B cell (primary cell): ENCODE results near the gene RASGRP3. TPM values are rescaled to one million over a fixed set of nuclear protein-coding genes. Genes with fewer than 3 reads are reported as not detected.

Experiments used
- ATAC-seq: fragments of 200-7000 bp; cut with Tn5 transposase; one replicate; pipeline ENCODE4 v1.10.0; 2021; ENCODE audit warnings: low read depth, mild to moderate bottlenecking, moderate number of reproducible peaks, moderate library complexity
- CTCF ChIA-PET: fragments of 350-600 bp; sonication (Branson Sonifier 250); formaldehyde crosslinking; loops from one replicate; lab custom pipeline; 2021; ENCODE audit warnings: antibody characterized with exemption, inconsistent platforms; lab: Charles Lee
- POLR2A ChIA-PET: fragments of 350-600 bp; sonication (Branson Sonifier 250); formaldehyde crosslinking; loops from one replicate; lab custom pipeline; 2021; ENCODE audit warnings: antibody characterized with exemption; lab: Charles Lee
- DNase-seq: peaks from one replicate; pipeline ENCODE4 v3.0.0; 2013
- H2AFZ ChIP-seq: 2 replicates; pipeline ENCODE4 v1.6.1; 2012; ENCODE audit warnings: mild to moderate bottlenecking, low read depth, low read length; ENCODE audit not compliant: insufficient read depth, poor library complexity, severe bottlenecking
- H3K27ac ChIP-seq, 2 donors: 1 replicate in 1 of 2; 2 replicates in 1 of 2; pipeline ENCODE4 v1.5.1; 2012 to 2013; ENCODE audit warnings: low read length in 2 of 2, mild to moderate bottlenecking in 2 of 2, moderate library complexity in 1 of 2
- H3K27me3 ChIP-seq, 4 experiments: fragments of 200-600 bp in 1 of 4; sonication (generic) in 1 of 4; replicated peaks in 1 of 4; 1 replicate in 2 of 4; 2 replicates in 2 of 4; pipeline versions ENCODE4 v1.6.1 to v1.7.0; 2013 to 2016; ENCODE audit warnings: low read length in 3 of 4, mild to moderate bottlenecking in 2 of 4, mixed read lengths in 1 of 4, moderate library complexity in 1 of 4; ENCODE audit not compliant: insufficient read depth in 4 of 4, control insufficient read depth in 3 of 4; ENCODE audit errors: control extremely low read depth in 1 of 4
- H3K36me3 ChIP-seq, 2 experiments: replicated peaks in 1 of 2; 1 replicate in 1 of 2; 2 replicates in 1 of 2; pipeline versions ENCODE4 v1.6.1 to v1.7.1; 2013; ENCODE audit warnings: low read length in 1 of 2; ENCODE audit not compliant: insufficient read depth in 2 of 2, control insufficient read depth in 1 of 2; ENCODE audit errors: control extremely low read depth in 1 of 2, extremely low read depth in 1 of 2
- H3K4me1 ChIP-seq, 2 donors: fragments of 200-600 bp in 1 of 2; sonication (generic) in 1 of 2; 1 replicate in 1 of 2; 2 replicates in 1 of 2; pipeline versions ENCODE4 v1.5.1 to v1.6.1; 2013 to 2017; ENCODE audit warnings: low read length in 2 of 2; ENCODE audit not compliant: control insufficient read depth in 2 of 2, insufficient read depth in 2 of 2
- H3K4me2 ChIP-seq: replicated peaks from 2 replicates; pipeline ENCODE3; 2012; ENCODE audit warnings: mild to moderate bottlenecking, low read depth, low read length; ENCODE audit not compliant: poor library complexity, severe bottlenecking
- H3K4me3 ChIP-seq, 5 experiments: fragments of 200-600 bp in 1 of 5; sonication (generic) in 1 of 5; 1 replicate in 3 of 5; 2 replicates in 2 of 5; pipeline versions ENCODE4 v1.5.1 to v1.7.0; 2011 to 2016; ENCODE audit warnings: low read length in 4 of 5, mild to moderate bottlenecking in 4 of 5, low read depth in 2 of 5, control low read depth in 1 of 5, moderate library complexity in 1 of 5; ENCODE audit not compliant: insufficient read depth in 1 of 5; ENCODE audit errors: control extremely low read depth in 1 of 5, extremely low read depth in 1 of 5
- H3K79me2 ChIP-seq: fragments of 200-600 bp; sonication (generic); one replicate; pipeline ENCODE4 v1.6.0; 2016; ENCODE audit warnings: low read length; ENCODE audit not compliant: control insufficient read depth, insufficient read depth
- H3K9ac ChIP-seq: fragments of 200-600 bp; sonication (generic); 2 replicates; pipeline ENCODE4 v1.6.1; 2017; ENCODE audit warnings: mild to moderate bottlenecking, low read length, moderate library complexity
- H3K9me3 ChIP-seq, 3 donors: one replicate each; pipeline versions ENCODE4 v1.6.1 to v1.7.1; 2013; ENCODE audit warnings: low read length in 2 of 3; ENCODE audit not compliant: control insufficient read depth in 2 of 3, insufficient read depth in 1 of 3; ENCODE audit errors: control extremely low read depth in 1 of 3
- H4K20me1 ChIP-seq: 2 replicates; pipeline ENCODE4 v1.6.0; 2012; ENCODE audit warnings: mild to moderate bottlenecking, low read length; ENCODE audit not compliant: insufficient read depth, control insufficient read depth, poor library complexity, severe bottlenecking
- H3K27ac Mint-ChIP-seq: one replicate; pipeline ENCODE4 v1.8.0; 2021; ENCODE audit warnings: mixed read lengths
- H3K27me3 Mint-ChIP-seq: one replicate; pipeline ENCODE4 v1.8.0; 2021; ENCODE audit warnings: mixed read lengths
- H3K4me1 Mint-ChIP-seq: one replicate; pipeline ENCODE4 v1.8.0; 2021; ENCODE audit warnings: mixed read lengths
- H3K4me3 Mint-ChIP-seq: one replicate; pipeline ENCODE4 v1.8.0; 2021; ENCODE audit warnings: mixed read lengths
- H3K9me3 Mint-ChIP-seq: one replicate; pipeline ENCODE4 v1.8.0; 2022; ENCODE audit warnings: mixed read lengths; ENCODE audit not compliant: insufficient read depth
- EZH2 ChIP-seq: IDR thresholded peaks from 2 replicates; pipeline ENCODE4 v1.6.1; 2012; ENCODE audit warnings: borderline replicate concordance, low read depth, mild to moderate bottlenecking, moderate library complexity, low read length; ENCODE audit not compliant: insufficient read depth, poor library complexity, severe bottlenecking
- WGBS: methylation state at CpG from one replicate; pipeline ENCODE4 v1.1.5; 2013; ENCODE audit warnings: missing lambda C conversion rate; ENCODE audit not compliant: insufficient coverage; 5-methylcytosine and 5-hydroxymethylcytosine counted together
- intact Hi-C: fragments of 100-400 bp; cut with micrococcal nuclease; formaldehyde crosslinking; loops from one replicate; pipeline ENCODE4 v1.10.0; 2022
- polyA plus RNA-seq: library from polyadenylated mRNA; depleted of rRNA; stranded (reverse); fragments of >200 nt; gene quantifications from 2 replicates; pipeline ENCODE4 v1.2.3, GENCODE V29; 2012
- total RNA-seq, 2 donors: library from RNA; stranded (reverse); fragments of 120-200 nt in 1 of 2; gene quantifications; 1 replicate in 1 of 2; 2 replicates in 1 of 2; pipeline versions ENCODE4 v1.2.3 to v1.2.4, GENCODE V29; 2013 to 2022
- TF ChIP-seq, protein P1 (sequence below): fragments of 200-600 bp; IDR thresholded peaks from one replicate; pipeline ENCODE4 v1.8.0; 2022; ENCODE audit warnings: antibody characterized with exemption, mild to moderate bottlenecking

RASGRP3 gene
- total and polyA plus RNA-seq, 2 donors (not counting 1 experiment from before 2014, with no cell fraction given) = 67.5 to 107 TPM

DNA sequence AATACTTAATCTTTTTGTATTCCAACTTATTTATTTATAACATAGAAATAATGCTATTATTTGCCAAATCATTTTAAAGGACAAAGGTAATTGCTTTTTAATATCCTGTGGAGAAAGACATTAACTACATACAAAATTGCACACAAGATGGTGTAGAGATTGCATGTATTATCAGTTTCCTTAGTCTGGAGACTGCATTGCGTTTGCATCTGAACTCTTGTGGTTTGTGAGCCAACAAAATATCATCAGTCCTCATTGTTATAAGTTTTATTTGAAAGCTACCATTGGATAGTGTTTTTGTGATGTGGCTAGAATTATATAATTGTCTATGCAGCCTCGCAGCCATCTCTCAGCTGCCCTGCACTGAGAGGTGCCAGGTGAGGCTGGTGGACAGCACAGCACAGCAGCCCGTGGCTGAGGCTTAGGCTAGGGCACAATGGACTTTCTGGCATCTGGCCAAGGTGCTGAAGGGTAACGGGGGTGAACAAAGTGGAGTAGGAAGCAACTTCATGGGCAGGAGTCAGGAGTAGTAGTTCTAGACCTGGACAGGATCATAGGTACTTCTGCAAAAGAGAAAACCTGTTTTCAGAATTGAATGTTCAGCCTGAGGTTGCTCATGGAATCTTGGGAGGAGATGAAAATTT is 15.1 kb downstream of the RASGRP3 start:
- peaks cover 92 to 95% of the 10 kb centered on the region in 2 donors for H3K4me1 ChIP-seq
- peaks cover 0 to 4% (median 3%) of the 10 kb centered on the region in 3 donors for H3K9me3 ChIP-seq
- H3K27me3 ChIP-seq = no peaks in the 10 kb centered on the region
- ATAC-seq (peak; percentile 35), DNase-seq (peak; percentile 64)
- intact Hi-C loops = no loop called here
- peak overlapping the region; percentile 77 for H3K4me3 Mint-ChIP-seq
- no peaks in the 10 kb centered on the region for H4K20me1 ChIP-seq
- TF ChIP-seq EZH2 = no peak
- TF ChIP-seq, protein P1, sequence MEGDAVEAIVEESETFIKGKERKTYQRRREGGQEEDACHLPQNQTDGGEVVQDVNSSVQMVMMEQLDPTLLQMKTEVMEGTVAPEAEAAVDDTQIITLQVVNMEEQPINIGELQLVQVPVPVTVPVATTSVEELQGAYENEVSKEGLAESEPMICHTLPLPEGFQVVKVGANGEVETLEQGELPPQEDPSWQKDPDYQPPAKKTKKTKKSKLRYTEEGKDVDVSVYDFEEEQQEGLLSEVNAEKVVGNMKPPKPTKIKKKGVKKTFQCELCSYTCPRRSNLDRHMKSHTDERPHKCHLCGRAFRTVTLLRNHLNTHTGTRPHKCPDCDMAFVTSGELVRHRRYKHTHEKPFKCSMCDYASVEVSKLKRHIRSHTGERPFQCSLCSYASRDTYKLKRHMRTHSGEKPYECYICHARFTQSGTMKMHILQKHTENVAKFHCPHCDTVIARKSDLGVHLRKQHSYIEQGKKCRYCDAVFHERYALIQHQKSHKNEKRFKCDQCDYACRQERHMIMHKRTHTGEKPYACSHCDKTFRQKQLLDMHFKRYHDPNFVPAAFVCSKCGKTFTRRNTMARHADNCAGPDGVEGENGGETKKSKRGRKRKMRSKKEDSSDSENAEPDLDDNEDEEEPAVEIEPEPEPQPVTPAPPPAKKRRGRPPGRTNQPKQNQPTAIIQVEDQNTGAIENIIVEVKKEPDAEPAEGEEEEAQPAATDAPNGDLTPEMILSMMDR = no peak
- H2AFZ ChIP-seq = no peak overlapping the region
- no peaks in the 10 kb centered on the region for H3K9me3 Mint-ChIP-seq
- peaks cover 100% of the 10 kb centered on the region for H3K79me2 ChIP-seq
- WGBS = 31% methylated on average over 3 of the region's 4 CpGs
- H3K4me3 ChIP-seq = peak overlapping the region in 1 of 5 experiments; percentile 8
- peak overlapping the region; percentile 95 for H3K27ac Mint-ChIP-seq
- ChIA-PET CTCF (interaction anchor here (1.8 to 2.7 kb wide), 2 partner anchors 12 to 16 kb away, joined by 10 to 13 read pairs; partner anchors contain the start of gene RASGRP3), POLR2A (no interaction called here)
- peak overlapping the region; percentile 73 to 85 for H3K27ac ChIP-seq
- peak overlapping the region; percentile 67 for H3K4me2 ChIP-seq
- peaks cover 90% of the 10 kb centered on the region for H3K4me1 Mint-ChIP-seq
- peaks cover 1 to 8% of the 10 kb centered on the region in 2 experiments for H3K36me3 ChIP-seq
- H3K27me3 Mint-ChIP-seq = no peaks in the 10 kb centered on the region
- peak overlapping the region; percentile 9 for H3K9ac ChIP-seq
